SJSA1 (cell line): Measurements from ENCODE around the gene PXDN. TPM values are rescaled to one million over a fixed set of nuclear protein-coding genes. Genes with fewer than 3 reads are reported as not detected.
"Not testable (repeated sequence)": the region's sequence is repeated elsewhere in the genome, so short reads cannot be mapped to it uniquely, and the experiment has no call there.

Source experiments
- DNase-seq, 2 experiments: peaks; one replicate each; pipeline ENCODE4 v3.0.0-alpha.2; 2015 to 2020; ENCODE audit warnings: low spot score in 2 of 2, low read depth in 1 of 2
- H3K27ac ChIP-seq: fragments of 250-450 bp; sonication (Bioruptor Pico); 2 replicates; pipeline ENCODE4 v1.5.1; 2020; ENCODE audit warnings: mild to moderate bottlenecking, moderate library complexity
- H3K27me3 ChIP-seq: fragments of 250-450 bp; sonication (Bioruptor Pico); replicated peaks from 2 replicates; pipeline ENCODE4 v1.5.1; 2020; ENCODE audit warnings: mild to moderate bottlenecking, moderate library complexity
- H3K36me3 ChIP-seq: fragments of 250-450 bp; sonication (Bioruptor Pico); 2 replicates; pipeline ENCODE4 v1.5.1; 2020; ENCODE audit warnings: mild to moderate bottlenecking
- H3K4me1 ChIP-seq: fragments of 250-450 bp; sonication (Bioruptor Pico); replicated peaks from 2 replicates; pipeline ENCODE4 v1.6.1; 2021; ENCODE audit warnings: mild to moderate bottlenecking
- H3K4me3 ChIP-seq: fragments of 250-450 bp; sonication (Bioruptor Pico); 2 replicates; pipeline ENCODE4 v1.5.1; 2020; ENCODE audit warnings: mild to moderate bottlenecking
- H3K9me3 ChIP-seq: fragments of 250-450 bp; sonication (Bioruptor Pico); replicated peaks from 2 replicates; pipeline ENCODE4 v1.5.1; 2020; ENCODE audit warnings: mild to moderate bottlenecking
- total RNA-seq: library from RNA; depleted of rRNA; stranded (reverse); fragments of >200 nt; shearing (Covaris generic); gene quantifications from 2 replicates; pipeline ENCODE4 v1.2.3, GENCODE V29; 2014

PXDN gene
- total RNA-seq, 1 experiment from 2014 or later = 310 TPM

DNA sequence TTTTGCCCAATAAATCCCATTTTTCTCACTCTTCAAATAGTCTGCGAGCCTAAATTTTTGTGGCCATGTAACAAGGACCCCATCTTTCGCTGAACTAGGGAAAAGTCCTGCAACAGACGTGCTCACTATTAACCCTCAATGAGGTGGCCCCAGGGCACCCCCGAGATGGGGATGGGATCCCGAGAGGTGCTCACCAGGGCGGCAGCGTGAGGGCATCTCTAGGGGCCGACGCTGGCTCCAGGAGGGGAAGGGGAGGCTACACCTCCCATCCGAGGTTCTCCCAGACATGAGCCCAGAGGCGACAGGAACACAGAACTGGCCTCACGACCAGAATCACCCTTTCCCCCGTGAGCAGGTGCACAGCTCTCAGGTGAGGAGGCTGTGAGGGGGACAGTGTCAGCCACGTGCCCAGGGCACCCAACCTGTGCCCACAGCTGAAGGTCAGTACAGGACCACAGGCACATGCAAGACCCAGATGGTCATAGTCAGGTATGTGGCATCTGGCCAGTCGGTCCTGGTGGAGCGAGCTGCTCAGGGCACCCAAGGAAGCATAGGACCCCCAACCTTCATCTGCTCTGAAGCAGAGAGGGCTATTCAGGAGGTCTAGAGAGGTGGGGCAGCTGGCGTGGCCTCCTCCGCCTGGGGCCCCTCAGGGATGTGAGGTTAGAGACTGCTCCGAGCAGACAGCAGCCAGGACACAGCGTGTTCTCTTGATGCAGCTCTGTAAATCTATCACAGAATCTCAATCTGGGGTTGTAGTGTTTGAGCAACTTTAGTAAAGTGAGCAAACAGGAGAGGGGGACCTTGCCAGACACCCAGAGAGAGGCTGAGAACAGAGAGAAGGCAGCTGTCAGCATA lies 62.8 kb downstream of the PXDN start:
- no peaks in the 10 kb centered on the region for H3K27me3 ChIP-seq
- peaks cover 90% of the 10 kb centered on the region for H3K36me3 ChIP-seq
- no peak overlapping the region for H3K4me3 ChIP-seq
- H3K27ac ChIP-seq = no peak overlapping the region
- DNase-seq = peak in 1 of 2 experiments; percentile 35
- no peaks in the 10 kb centered on the region for H3K9me3 ChIP-seq
- H3K4me1 ChIP-seq = peaks cover 13% of the 10 kb centered on the region

DNA sequence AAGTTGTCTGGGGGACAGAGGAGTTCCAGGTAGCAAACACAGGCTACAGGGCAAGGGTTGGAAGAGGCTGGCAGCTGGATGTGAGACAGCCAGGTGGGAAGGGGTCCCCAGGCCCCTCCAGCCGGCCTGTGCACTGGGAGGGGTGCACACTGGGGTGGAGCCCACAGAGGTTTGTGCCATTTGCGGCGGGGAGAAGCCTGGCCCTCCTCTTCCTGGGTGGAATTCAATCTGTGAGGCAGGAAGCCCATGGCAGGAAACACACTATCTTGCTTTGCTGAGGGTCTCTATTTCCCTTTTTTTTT lies 63.3 kb downstream of the PXDN start:
- Histone ChIP-seq H3K4me3 (no peak overlapping the region), H3K9me3 (no peaks in the 10 kb centered on the region), H3K36me3 (peaks cover 90% of the 10 kb centered on the region), H3K27me3 (no peaks in the 10 kb centered on the region), H3K27ac (no peak overlapping the region), H3K4me1 (peaks cover 11% of the 10 kb centered on the region)
- peak in 1 of 2 experiments; percentile 27 for DNase-seq

DNA sequence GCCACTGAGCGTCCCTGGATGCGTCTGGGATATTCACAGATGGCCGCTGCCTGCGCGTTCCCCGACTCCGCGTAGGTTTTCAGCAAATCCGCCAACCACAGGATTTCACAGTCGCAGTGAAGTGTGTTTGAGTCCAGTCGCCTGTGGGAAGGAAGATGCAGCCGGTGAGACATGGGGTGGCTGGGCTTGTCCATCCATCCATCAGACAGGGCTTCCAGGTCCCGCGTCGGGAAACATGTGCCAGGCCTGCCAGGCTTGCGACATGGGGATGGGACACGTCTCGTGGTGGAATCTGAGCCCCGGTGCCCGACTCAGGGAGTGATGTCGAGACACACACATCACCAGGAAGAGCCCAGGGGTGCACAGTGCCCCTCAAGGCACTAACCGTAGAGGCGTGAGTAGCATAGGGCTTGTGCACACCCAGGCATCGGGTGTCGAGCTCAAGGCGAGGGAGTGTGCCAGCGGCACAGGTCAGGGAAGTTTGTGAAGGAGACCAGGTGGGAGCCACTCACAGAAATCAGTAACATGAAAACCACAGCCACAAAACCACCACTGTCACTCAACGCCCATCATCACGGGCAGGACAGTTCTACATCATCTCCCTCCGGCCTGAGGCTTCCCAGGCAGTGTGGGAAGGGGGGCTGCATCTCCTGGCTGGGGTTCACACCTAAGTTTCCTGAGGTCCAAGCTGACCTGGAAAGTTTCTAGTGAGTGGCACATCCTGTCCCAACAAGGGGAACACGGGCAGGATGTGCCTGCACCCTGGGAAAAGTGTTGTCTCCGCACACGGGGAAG lies 63.9 kb downstream of the PXDN start:
- H3K36me3 ChIP-seq = peaks cover 87% of the 10 kb centered on the region
- DNase-seq = peak in 1 of 2 experiments; percentile 43
- no peaks in the 10 kb centered on the region for H3K27me3 ChIP-seq
- no peak overlapping the region for H3K27ac ChIP-seq
- no peaks in the 10 kb centered on the region for H3K9me3 ChIP-seq
- peaks cover 10% of the 10 kb centered on the region for H3K4me1 ChIP-seq
- H3K4me3 ChIP-seq = no peak overlapping the region

DNA sequence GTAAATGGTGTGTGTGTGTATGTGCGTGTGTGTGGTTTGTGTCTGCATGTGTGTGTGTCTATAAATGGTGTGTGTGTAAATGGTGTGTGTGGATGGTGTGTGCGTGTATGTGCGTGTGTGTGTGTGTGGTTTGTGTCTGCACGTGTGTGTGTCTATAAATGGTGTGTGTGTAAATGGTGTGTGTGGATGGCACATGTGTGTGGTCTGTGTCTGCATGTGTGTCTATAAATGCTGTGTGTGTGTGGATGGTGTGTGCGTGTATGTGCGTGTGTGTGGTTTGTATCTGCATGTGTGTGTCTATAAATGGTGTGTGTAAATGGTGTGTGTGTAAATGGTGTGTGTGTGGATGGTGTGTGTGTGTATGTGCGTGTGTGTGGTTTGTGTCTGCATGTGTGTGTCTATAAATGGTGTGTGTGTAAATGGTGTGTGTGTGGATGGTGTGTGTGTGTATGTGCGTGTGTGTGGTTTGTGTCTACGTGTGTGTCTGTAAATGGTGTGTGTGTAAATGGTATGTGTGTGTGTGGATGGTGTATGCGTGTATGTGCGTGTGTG lies 64.8 kb downstream of the PXDN start:
- not testable (repeated sequence) for H3K27ac ChIP-seq, H3K9me3 ChIP-seq, H3K27me3 ChIP-seq, H3K4me3 ChIP-seq
- peaks cover 87% of the 10 kb centered on the region for H3K36me3 ChIP-seq
- peak in 1 of 2 experiments; percentile 16 for DNase-seq
- peaks cover 11% of the 10 kb centered on the region for H3K4me1 ChIP-seq

DNA sequence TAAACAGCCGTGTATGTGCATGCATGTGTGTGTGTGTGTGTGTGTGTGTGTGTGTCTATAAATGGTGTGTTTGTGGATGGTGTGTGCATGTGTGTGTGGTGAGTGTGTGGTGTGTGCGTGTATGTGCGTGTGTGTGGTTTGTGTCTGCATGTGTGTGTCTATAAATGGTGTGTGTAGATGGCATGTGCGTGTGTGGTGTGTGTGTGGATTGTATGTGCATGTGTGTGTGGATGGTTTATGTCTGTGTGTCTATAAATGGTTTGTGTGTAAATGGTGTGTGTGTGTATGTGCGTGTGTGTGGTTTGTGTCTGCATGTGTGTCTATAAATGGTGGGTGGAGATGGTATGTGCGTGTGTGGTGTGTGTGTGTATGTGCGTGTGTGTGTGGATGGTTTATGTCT lies 65.2 kb downstream of the PXDN start:
- not testable (repeated sequence) for H3K27ac ChIP-seq, DNase-seq, H3K4me3 ChIP-seq, H3K9me3 ChIP-seq, H3K27me3 ChIP-seq
- Histone ChIP-seq H3K4me1 (peaks cover 11% of the 10 kb centered on the region), H3K36me3 (peaks cover 87% of the 10 kb centered on the region)

DNA sequence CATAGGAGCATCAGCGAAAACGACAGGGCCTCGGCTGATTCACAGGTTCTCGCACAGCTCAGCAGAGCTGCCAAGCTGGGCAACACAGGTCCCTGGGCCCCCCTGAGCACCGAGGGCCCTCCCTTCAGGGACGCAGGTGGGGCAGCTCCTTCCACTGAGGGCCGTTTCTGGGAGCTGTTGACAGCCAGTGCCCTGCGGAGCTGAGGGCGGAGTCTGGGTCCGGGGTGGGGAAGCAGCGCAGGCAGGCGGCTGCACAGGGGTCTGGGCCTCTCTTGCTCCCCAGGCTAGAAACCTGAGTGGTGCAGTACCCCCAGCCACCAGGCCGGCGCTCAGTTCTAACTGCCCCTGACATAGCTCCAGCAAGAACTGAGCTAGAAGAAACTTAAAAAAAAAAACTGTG lies 65.7 kb downstream of the PXDN start:
- no peak overlapping the region for H3K27ac ChIP-seq
- H3K4me1 ChIP-seq = peaks cover 11% of the 10 kb centered on the region
- DNase-seq = peak in 1 of 2 experiments; percentile 28
- H3K27me3 ChIP-seq = no peaks in the 10 kb centered on the region
- H3K4me3 ChIP-seq = no peak overlapping the region
- no peaks in the 10 kb centered on the region for H3K9me3 ChIP-seq
- H3K36me3 ChIP-seq = peaks cover 87% of the 10 kb centered on the region

DNA sequence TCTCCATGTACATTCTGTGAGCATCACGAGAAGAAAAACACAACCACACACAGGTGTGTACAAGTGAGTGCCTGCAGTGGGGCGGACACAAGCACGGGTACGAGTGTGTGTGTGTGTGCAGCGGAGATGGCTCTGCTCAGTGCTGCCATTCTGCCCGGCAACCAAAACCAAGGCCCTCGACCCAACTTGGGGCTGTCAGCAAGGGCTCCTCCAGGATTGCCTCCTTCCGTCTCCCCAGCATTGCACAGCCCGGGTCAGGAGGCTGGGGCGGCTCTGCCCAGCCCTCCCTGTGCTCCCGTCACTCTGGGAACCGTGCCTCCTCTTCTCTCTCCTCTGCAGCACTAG lies 66.5 kb downstream of the PXDN start:
- no peaks in the 10 kb centered on the region for H3K9me3 ChIP-seq
- no peak overlapping the region for H3K27ac ChIP-seq
- no peak overlapping the region for H3K4me3 ChIP-seq
- peaks cover 11% of the 10 kb centered on the region for H3K4me1 ChIP-seq
- peaks cover 89% of the 10 kb centered on the region for H3K36me3 ChIP-seq
- H3K27me3 ChIP-seq = no peaks in the 10 kb centered on the region
- DNase-seq = peak in 1 of 2 experiments; percentile 33

DNA sequence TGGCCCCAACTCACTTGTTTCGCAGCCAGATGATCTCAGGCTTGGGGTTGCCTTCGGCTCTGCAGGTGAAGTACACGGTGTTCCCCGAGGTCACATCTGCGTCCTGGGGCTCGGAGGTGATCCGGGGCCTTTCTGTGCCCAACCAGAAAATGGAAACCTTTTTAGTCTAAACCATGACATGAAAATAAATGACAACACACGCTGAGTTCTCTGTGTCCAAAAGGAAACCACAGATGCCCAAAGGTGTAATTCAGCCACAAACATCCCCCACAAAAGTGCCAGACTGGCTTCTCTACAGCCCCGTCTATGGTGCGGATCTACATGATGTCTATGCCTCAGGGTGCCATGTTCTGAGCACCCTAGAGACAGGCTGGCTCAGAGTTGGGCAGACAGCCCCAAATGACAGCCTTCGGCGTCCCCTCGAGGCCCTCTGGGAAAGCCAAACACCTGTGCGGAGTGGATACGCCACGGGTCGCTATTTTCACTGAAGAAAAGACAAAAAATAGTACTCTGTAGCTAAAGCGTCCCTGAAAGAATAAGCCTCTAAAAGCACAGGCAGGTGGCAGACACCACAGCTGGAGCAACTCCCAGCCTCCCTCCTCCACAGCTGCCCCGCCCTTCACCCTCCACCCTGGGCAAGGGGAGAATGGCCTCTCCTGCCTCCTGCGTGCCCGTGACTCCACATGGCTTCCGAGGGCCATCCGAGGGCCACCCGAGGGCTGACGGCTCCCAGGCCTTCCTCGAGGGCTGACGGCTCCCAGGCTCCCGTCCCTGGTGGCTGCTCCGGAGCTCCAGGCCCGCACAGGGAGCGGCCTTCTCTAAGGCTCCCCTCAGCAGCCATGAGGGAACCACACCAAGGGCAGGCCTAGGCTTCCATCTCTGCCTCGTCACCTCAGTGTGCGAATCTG lies 67.1 kb downstream of the PXDN start:
- Histone ChIP-seq H3K4me1 (peaks cover 11% of the 10 kb centered on the region), H3K9me3 (no peaks in the 10 kb centered on the region), H3K4me3 (no peak overlapping the region), H3K36me3 (peaks cover 89% of the 10 kb centered on the region), H3K27ac (no peak overlapping the region), H3K27me3 (no peaks in the 10 kb centered on the region)
- DNase-seq = peak in 1 of 2 experiments; percentile 36

DNA sequence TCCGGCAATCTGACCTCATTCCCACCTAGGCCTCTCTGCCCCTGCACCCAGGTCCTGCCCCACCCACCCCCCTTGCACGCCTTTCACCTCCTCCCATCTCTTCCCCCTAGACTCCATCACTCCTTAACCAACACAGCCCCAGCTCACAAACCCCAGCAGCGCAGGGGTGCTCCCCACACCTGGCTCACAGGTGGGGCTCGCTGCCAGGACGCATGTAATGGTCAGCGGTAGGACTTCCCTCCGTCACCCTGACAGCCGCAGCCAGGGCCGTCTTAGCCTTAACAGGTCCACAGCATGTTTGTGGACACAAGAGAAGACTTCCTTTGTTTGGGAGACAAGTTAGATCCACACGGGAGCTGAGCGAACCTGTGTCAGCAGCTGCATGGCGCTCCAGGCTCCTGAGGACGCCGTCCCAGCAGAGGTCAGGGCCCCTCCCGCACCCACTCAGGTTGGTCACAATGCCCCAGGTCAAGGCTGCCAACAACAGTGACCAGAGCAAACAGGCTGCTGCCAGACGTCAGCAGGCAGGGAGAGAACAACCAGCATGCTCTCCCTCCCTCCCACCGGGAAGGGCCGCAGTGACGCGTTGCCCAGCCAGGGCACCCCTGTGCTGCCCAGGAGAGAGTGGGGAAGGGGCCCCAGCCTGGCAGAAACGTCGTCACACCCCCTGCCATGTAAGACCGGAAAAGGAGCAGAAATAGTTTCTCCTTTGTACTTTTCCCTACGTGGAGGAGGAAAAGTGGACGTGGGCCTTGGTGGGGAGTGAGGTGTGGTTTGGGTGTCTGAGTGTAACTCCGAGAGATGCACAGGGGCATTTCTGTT lies 68.0 kb downstream of the PXDN start:
- Histone ChIP-seq H3K4me3 (no peak overlapping the region), H3K27me3 (no peaks in the 10 kb centered on the region), H3K9me3 (no peaks in the 10 kb centered on the region), H3K27ac (peak overlapping the region; percentile 24; the same call in 1 of the 2 replicates), H3K36me3 (peaks cover 89% of the 10 kb centered on the region), H3K4me1 (peaks cover 11% of the 10 kb centered on the region)
- peak in 1 of 2 experiments; percentile 33 for DNase-seq

DNA sequence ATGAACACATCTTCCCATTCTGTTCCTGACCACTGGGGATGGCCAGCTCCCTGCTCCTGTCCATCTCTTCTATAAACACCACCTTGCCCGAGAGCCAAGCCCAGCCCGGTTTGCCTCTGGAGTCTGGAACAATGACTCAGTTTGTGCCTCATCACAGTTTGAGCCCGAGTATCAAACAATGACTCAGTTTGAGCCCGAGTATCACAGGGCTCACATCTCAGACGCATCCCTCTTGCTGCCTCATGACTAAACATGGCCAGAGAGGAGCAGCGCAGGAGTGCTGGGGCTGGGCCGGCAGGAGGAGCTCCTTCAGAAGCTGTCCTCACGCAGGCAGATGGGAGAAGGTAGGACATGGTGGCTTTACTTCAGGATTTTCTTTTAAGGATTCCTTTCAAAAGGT lies 68.7 kb downstream of the PXDN start:
- Histone ChIP-seq H3K9me3 (no peaks in the 10 kb centered on the region), H3K36me3 (peaks cover 88% of the 10 kb centered on the region), H3K4me1 (peaks cover 11% of the 10 kb centered on the region), H3K27me3 (no peaks in the 10 kb centered on the region), H3K4me3 (no peak overlapping the region), H3K27ac (no peak overlapping the region)
- peak; percentile 83 to 91 for DNase-seq

DNA sequence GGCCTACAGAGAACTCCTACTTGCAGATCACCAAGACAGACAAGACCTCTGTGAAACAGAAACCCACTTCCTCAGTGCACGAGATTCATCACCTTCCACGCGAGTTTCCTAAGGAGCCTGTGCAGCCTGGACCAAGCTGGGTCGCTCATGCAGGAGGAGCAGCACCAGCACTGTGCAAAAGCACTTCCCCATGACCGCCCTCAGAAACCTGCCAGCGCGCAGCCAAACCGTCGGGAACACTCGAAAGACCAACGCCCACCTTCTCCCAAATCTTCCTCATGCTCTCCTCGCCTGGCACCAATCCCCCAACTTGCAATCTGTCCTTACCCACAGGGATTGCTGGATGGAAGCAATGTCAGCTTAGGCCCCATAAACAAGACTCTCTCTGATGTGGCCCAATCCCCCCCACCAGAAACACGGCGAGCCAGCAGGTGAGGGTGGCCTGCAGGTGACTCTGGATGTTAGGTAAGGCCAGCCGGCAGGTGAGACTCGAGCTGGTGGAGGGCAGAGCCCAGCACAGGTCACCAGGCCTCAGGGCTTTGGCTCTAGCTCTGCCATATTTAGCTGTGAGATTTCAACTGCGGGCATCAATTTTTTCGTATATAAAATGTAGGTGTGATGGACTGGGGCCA lies 69.4 kb downstream of the PXDN start:
- no peak overlapping the region for H3K4me3 ChIP-seq
- peaks cover 86% of the 10 kb centered on the region for H3K36me3 ChIP-seq
- no peak overlapping the region for H3K27ac ChIP-seq
- H3K9me3 ChIP-seq = no peaks in the 10 kb centered on the region
- no peaks in the 10 kb centered on the region for H3K27me3 ChIP-seq
- DNase-seq = peak in 1 of 2 experiments; percentile 43
- peaks cover 11% of the 10 kb centered on the region for H3K4me1 ChIP-seq

DNA sequence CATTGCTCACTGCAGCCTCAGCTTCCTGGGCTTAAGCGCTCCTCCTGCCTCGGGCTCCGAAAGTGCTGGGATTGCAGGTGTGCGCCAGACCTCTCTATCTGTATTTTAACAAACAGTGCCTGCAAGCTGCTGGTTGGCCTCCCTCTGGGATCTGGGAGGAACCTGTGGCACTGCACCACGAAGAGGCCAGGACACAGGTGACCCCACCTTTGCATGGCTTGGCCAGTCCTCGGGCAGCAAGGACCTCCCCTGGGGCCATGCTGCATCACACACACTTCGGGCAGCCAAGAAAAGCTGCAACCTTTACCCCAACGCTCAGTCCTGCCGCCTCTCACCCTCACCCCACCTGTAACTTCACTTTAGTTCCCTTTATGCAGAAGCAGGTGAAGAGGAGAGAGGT lies 70.0 kb downstream of the PXDN start:
- Histone ChIP-seq H3K27me3 (no peaks in the 10 kb centered on the region), H3K27ac (no peak overlapping the region), H3K4me1 (peaks cover 11% of the 10 kb centered on the region), H3K36me3 (peaks cover 92% of the 10 kb centered on the region), H3K9me3 (no peaks in the 10 kb centered on the region), H3K4me3 (no peak overlapping the region)
- peak in 1 of 2 experiments; percentile 35 for DNase-seq
